ENCODE measurements around the gene CENPX. TPM values are rescaled to one million over a fixed set of nuclear protein-coding genes. Genes with fewer than 3 reads are reported as not detected.
A peak's percentile ranks its signal among the peaks of the same experiment; 100 is the strongest.

Gene CENPX
- total RNA-seq, 1 donor from 2014 or later: 38.7 TPM

- H3K4me3 ChIP-seq (ENCODE audit: low read depth, low read length): no peak overlapping the region
- FAIRE-seq: no peak
- peak; percentile 28 for DNase-seq (ENCODE audit: low read depth)
- TF ChIP-seq, protein P1, sequence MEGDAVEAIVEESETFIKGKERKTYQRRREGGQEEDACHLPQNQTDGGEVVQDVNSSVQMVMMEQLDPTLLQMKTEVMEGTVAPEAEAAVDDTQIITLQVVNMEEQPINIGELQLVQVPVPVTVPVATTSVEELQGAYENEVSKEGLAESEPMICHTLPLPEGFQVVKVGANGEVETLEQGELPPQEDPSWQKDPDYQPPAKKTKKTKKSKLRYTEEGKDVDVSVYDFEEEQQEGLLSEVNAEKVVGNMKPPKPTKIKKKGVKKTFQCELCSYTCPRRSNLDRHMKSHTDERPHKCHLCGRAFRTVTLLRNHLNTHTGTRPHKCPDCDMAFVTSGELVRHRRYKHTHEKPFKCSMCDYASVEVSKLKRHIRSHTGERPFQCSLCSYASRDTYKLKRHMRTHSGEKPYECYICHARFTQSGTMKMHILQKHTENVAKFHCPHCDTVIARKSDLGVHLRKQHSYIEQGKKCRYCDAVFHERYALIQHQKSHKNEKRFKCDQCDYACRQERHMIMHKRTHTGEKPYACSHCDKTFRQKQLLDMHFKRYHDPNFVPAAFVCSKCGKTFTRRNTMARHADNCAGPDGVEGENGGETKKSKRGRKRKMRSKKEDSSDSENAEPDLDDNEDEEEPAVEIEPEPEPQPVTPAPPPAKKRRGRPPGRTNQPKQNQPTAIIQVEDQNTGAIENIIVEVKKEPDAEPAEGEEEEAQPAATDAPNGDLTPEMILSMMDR (IDR thresholded peaks at IDR 0.05; ENCODE audit: insufficient read depth, low read length, severe bottlenecking): no peak
- H3K27me3 ChIP-seq (ENCODE audit: control insufficient read depth, insufficient read depth, low read length): no peaks in the 10 kb centered on the region
- peaks cover 3% of the 10 kb centered on the region for H3K36me3 ChIP-seq (ENCODE audit: control insufficient read depth, insufficient read depth, low read length)
Observed at GRCh38 chr17:82006468-82007227, 16.0 kb downstream of the CENPX start.

DNA sequence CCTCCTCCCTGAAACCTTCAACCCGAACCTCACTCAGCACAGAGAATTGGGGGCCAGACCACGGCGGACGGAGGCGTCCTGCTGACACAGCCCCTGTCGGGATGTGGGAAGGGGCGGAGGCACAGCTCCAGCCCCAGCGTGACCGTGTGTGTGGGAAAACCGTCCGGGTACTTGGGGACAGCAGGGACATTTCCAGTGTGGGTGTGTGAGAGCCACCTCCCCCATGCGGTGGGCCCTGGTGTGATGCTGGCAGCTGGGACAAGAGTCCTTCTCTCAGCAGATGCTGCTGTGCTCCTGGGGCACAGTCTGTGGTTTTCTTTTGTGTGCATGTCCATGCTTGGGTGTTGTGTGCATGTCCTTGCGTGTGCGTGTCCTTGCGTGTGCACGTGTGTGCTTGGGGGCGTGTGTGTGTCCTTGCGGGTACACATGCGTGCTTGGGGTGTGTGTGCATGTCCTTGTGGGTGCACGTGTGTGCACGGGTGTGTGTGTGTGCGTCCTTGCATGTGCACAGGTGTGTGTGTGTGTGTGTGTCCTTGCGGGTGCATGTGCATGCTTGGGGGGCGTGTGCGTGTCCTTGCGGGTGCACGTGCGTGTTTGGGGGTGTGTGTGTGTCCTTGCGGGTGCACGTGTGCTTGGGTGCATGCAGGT lies 16.9 kb downstream of the CENPX start:
- Histone ChIP-seq H3K36me3 (ENCODE audit: control insufficient read depth, insufficient read depth, low read length) (peaks cover 1% of the 10 kb centered on the region), H3K27me3 (ENCODE audit: control insufficient read depth, insufficient read depth, low read length) (no peaks in the 10 kb centered on the region), H3K4me3 (ENCODE audit: low read depth, low read length) (no peak overlapping the region)
- DNase-seq (ENCODE audit: low read depth) (no peak), FAIRE-seq (no peak)
- TF ChIP-seq, protein P1 (IDR thresholded peaks at IDR 0.05; ENCODE audit: insufficient read depth, low read length, severe bottlenecking): no peak

- H3K27me3 ChIP-seq (ENCODE audit: control insufficient read depth, insufficient read depth, low read length): no peaks in the 10 kb centered on the region
- no peak for DNase-seq (ENCODE audit: low read depth)
- no peak for FAIRE-seq
- no peak overlapping the region for H3K4me3 ChIP-seq (ENCODE audit: low read depth, low read length)
- peaks cover 1% of the 10 kb centered on the region for H3K36me3 ChIP-seq (ENCODE audit: control insufficient read depth, insufficient read depth, low read length)
- TF ChIP-seq, protein P1 (IDR thresholded peaks at IDR 0.05; ENCODE audit: insufficient read depth, low read length, severe bottlenecking): no peak
Observed at GRCh38 chr17:82004517-82005455, 17.9 kb downstream of the CENPX start.

GRCh38 chr17:82003411-82004381 lies 19.0 kb downstream of the CENPX start:
- peak; percentile 89 for DNase-seq (ENCODE audit: low read depth)
- H3K27me3 ChIP-seq (ENCODE audit: control insufficient read depth, insufficient read depth, low read length): no peaks in the 10 kb centered on the region
- no peak for FAIRE-seq
- no peaks in the 10 kb centered on the region for H3K36me3 ChIP-seq (ENCODE audit: control insufficient read depth, insufficient read depth, low read length)
- no peak overlapping the region for H3K4me3 ChIP-seq (ENCODE audit: low read depth, low read length)
- TF ChIP-seq, protein P1 (IDR thresholded peaks at IDR 0.05; ENCODE audit: insufficient read depth, low read length, severe bottlenecking): no peak

DNA sequence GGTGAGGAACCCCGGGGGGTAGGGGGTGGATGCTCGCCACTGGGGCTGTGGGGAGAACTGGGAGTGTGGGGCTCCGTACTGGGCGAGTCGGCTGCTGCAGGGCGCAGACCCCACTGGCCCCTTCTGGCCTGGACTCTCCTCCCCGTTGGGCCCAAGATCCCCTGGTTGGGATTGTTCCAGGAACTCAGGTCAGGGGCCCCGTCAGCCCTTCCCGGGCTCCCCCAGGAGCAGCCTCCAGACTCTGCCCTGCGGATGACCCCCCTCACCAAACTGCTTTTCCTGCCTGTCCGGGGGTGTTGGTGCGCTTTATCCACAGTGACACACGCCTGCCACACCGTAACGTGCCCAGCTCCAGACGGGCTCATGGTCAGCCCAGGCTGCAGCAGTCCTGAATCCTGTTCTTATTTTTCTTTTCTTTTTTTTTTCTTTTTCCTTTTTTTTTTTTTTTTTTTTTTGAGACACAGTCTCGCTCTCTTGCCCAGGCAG lies 21.1 kb downstream of the CENPX start:
- FAIRE-seq: no peak
- DNase-seq (ENCODE audit: low read depth): no peak
- Histone ChIP-seq H3K4me3 (ENCODE audit: low read depth, low read length) (no peak overlapping the region), H3K36me3 (ENCODE audit: control insufficient read depth, insufficient read depth, low read length) (peaks cover 3% of the 10 kb centered on the region), H3K27me3 (ENCODE audit: control insufficient read depth, insufficient read depth, low read length) (no peaks in the 10 kb centered on the region)
- TF ChIP-seq, protein P1 (IDR thresholded peaks at IDR 0.05; ENCODE audit: insufficient read depth, low read length, severe bottlenecking): no peak
